ENCODE results near the gene ARL2.

Gene ARL2

GRCh38 chr11:65066805-65067291 lies 52.9 kb downstream of the ARL2 start:
- no peak overlapping the region for H3K4me3 ChIP-seq (replicated peaks in 1 of 2; ENCODE audit: low read depth in 2 of 2, low read length in 2 of 2)
- DNase-seq (ENCODE audit: low read depth in 2 of 2) = no peak
- no peak for TF ChIP-seq CTCF (IDR thresholded peaks at IDR 0.05; ENCODE audit: low read depth, low read length)

GRCh38 chr11:65067446-65067845 lies 53.5 kb downstream of the ARL2 start:
- no peak for DNase-seq (ENCODE audit: low read depth in 2 of 2)
- no peak overlapping the region for H3K4me3 ChIP-seq (replicated peaks in 1 of 2; ENCODE audit: low read depth in 2 of 2, low read length in 2 of 2)
- TF ChIP-seq CTCF (IDR thresholded peaks at IDR 0.05; ENCODE audit: low read depth, low read length) = no peak

GRCh38 chr11:65069217-65069616 lies 55.3 kb downstream of the ARL2 start:
- DNase-seq (ENCODE audit: low read depth in 2 of 2) = peak in 1 of 2 donors; percentile 40
- H3K4me3 ChIP-seq (replicated peaks in 1 of 2; ENCODE audit: low read depth in 2 of 2, low read length in 2 of 2) = no peak overlapping the region
- no peak for TF ChIP-seq CTCF (IDR thresholded peaks at IDR 0.05; ENCODE audit: low read depth, low read length)
